ENCODE data around the gene AMELX. TPM values are rescaled to one million over a fixed set of nuclear protein-coding genes. Genes with fewer than 3 reads are reported as not detected.

Gene AMELX
- polyA plus RNA-seq (2013, experiment 1 of 2): not detected
- polyA plus RNA-seq (2013, experiment 2 of 2): 0.06 TPM

DNA sequence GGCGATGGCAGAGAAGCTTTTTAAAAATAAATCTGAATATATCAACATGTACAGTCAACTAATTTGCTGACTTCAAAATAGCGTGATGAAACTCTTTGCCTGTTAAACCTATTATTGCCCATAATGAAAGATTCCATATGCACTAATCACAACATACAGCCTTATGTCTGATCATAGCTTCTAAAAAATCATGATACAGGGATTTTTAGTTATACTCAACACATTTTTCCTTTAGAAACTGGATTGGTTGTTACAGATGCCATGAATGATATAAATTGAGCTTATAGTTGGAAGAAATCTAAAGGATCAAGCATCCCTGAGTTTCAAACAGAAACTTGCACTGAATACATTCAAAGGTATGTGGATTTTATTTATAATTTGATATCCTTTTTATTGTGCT lies at the start of gene AMELX:
TSS of gene AMELX (plus strand) at position 301 of the 400 bp plus-strand sequence. CDS start 1,376 bp downstream, outside the sequence.
- Histone ChIP-seq H3K4me1 (ENCODE audit: control insufficient read depth in 2 of 2, insufficient read depth in 1 of 2, low read depth in 1 of 2, low read length in 2 of 2) (peaks cover 0 to 3% of the 10 kb centered on the region in 2 donors), H3K4me3 (ENCODE audit: low read length in 2 of 2) (no peak within 1 kb of the TSS), H2AFZ (ENCODE audit: low read length) (no peak within 1 kb of the TSS), H4K91ac (ENCODE audit: low read depth, low read length, poor library complexity) (no peak within 1 kb of the TSS), H3K4ac (ENCODE audit: low read length) (no peak within 1 kb of the TSS), H3K27me3 (ENCODE audit: control insufficient read depth in 3 of 3, insufficient read depth in 3 of 3, low read depth in 1 of 3, low read length in 3 of 3) (no peaks in the 10 kb centered on the region), H3K27ac (replicated peaks; ENCODE audit: low read length) (no peak within 1 kb of the TSS), H3K9ac (ENCODE audit: low read depth, low read length, poor library complexity) (no peak within 1 kb of the TSS), H3K18ac (ENCODE audit: low read length) (no peak within 1 kb of the TSS), H3K9me3 (replicated peaks in 1 of 2; ENCODE audit: control insufficient read depth in 2 of 2, insufficient read depth in 1 of 2, low read depth in 1 of 2, low read length in 2 of 2) (no peaks in the 10 kb centered on the region), H3K79me1 (ENCODE audit: low read depth, low read length) (no peaks in the 10 kb centered on the region), H2AK5ac (ENCODE audit: low read depth, low read length) (no peak within 1 kb of the TSS), H3K4me2 (ENCODE audit: insufficient read depth, low read length, poor library complexity, severe bottlenecking) (no peak within 1 kb of the TSS), H2BK12ac (ENCODE audit: low read length) (no peak within 1 kb of the TSS), H3K14ac (ENCODE audit: low read length) (no peak within 1 kb of the TSS), H2BK5ac (ENCODE audit: low read length) (no peak within 1 kb of the TSS), H3K23ac (ENCODE audit: low read depth, low read length, poor library complexity) (no peak within 1 kb of the TSS), H2BK15ac (ENCODE audit: low read length) (no peak within 1 kb of the TSS), H2BK120ac (ENCODE audit: low read depth, low read length) (no peak within 1 kb of the TSS), H3K36me3 (replicated peaks in 1 of 2; ENCODE audit: control insufficient read depth in 2 of 2, insufficient read depth in 2 of 2, low read length in 2 of 2) (no peaks in the 10 kb centered on the region), H4K8ac (ENCODE audit: low read depth, low read length) (no peak within 1 kb of the TSS)
- no CpG with 5 or more reads among the region's 2 CpGs for WGBS, 2 donors (ENCODE audit: extremely low coverage in 2 of 2, insufficient read length in 2 of 2, insufficient replicate concordance in 1 of 2)
- no peak for DNase-seq (ENCODE audit: low spot score)

DNA sequence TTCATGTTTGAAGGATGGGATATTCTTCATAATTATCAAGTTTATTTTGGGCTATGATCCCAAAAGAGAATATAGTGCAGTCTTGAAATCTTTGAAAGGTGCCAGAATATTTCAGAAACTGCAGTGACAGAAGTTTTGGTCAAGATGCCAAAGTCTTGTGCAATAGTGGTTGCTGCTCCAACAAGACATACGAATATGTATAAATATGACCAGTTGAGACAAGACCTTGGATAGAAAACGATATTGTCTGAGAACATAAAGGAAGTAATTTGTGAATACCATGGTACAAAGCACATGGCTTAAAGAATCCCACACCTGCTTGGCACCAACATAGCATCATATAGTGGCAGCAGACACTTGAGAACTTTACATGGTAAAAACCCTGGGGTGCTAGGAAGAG lies 48.6 kb upstream of the AMELX start:
- no peak overlapping the region for H2AK5ac ChIP-seq (ENCODE audit: low read depth, low read length)
- H2BK15ac ChIP-seq (ENCODE audit: low read length): no peak overlapping the region
- no peak overlapping the region for H3K14ac ChIP-seq (ENCODE audit: low read length)
- no peak overlapping the region for H3K4me3 ChIP-seq (ENCODE audit: low read length in 2 of 2)
- H2BK120ac ChIP-seq (ENCODE audit: low read depth, low read length): no peak overlapping the region
- H3K4me2 ChIP-seq (ENCODE audit: insufficient read depth, low read length, poor library complexity, severe bottlenecking): no peak overlapping the region
- no peaks in the 10 kb centered on the region for H3K9me3 ChIP-seq (replicated peaks in 1 of 2; ENCODE audit: control insufficient read depth in 2 of 2, insufficient read depth in 1 of 2, low read depth in 1 of 2, low read length in 2 of 2)
- H3K27me3 ChIP-seq (ENCODE audit: control insufficient read depth in 3 of 3, insufficient read depth in 3 of 3, low read depth in 1 of 3, low read length in 3 of 3): no peaks in the 10 kb centered on the region
- H2BK12ac ChIP-seq (ENCODE audit: low read length): no peak overlapping the region
- H3K27ac ChIP-seq (replicated peaks; ENCODE audit: low read length): no peak overlapping the region
- H2BK5ac ChIP-seq (ENCODE audit: low read length): no peak overlapping the region
- no peak overlapping the region for H4K91ac ChIP-seq (ENCODE audit: low read depth, low read length, poor library complexity)
- H3K4me1 ChIP-seq (ENCODE audit: control insufficient read depth in 2 of 2, insufficient read depth in 1 of 2, low read depth in 1 of 2, low read length in 2 of 2): no peaks in the 10 kb centered on the region
- no peaks in the 10 kb centered on the region for H3K36me3 ChIP-seq (replicated peaks in 1 of 2; ENCODE audit: control insufficient read depth in 2 of 2, insufficient read depth in 2 of 2, low read length in 2 of 2)
- no peak overlapping the region for H2AFZ ChIP-seq (ENCODE audit: low read length)
- H4K8ac ChIP-seq (ENCODE audit: low read depth, low read length): no peak overlapping the region
- no peaks in the 10 kb centered on the region for H3K79me1 ChIP-seq (ENCODE audit: low read depth, low read length)
- DNase-seq (ENCODE audit: low spot score): no peak
- no CpG with 5 or more reads among the region's 2 CpGs for WGBS, 2 donors (ENCODE audit: extremely low coverage in 2 of 2, insufficient read length in 2 of 2, insufficient replicate concordance in 1 of 2)
- H3K4ac ChIP-seq (ENCODE audit: low read length): no peak overlapping the region
- no peak overlapping the region for H3K18ac ChIP-seq (ENCODE audit: low read length)
- no peak overlapping the region for H3K9ac ChIP-seq (ENCODE audit: low read depth, low read length, poor library complexity)
- H3K23ac ChIP-seq (ENCODE audit: low read depth, low read length, poor library complexity): no peak overlapping the region

- H2AFZ ChIP-seq (ENCODE audit: low read length): no peak overlapping the region
- no peaks in the 10 kb centered on the region for H3K27me3 ChIP-seq (ENCODE audit: control insufficient read depth in 3 of 3, insufficient read depth in 3 of 3, low read depth in 1 of 3, low read length in 3 of 3)
- no peaks in the 10 kb centered on the region for H3K79me1 ChIP-seq (ENCODE audit: low read depth, low read length)
- no peak overlapping the region for H3K18ac ChIP-seq (ENCODE audit: low read length)
- H3K4me3 ChIP-seq (ENCODE audit: low read length in 2 of 2): no peak overlapping the region
- no peaks in the 10 kb centered on the region for H3K9me3 ChIP-seq (replicated peaks in 1 of 2; ENCODE audit: control insufficient read depth in 2 of 2, insufficient read depth in 1 of 2, low read depth in 1 of 2, low read length in 2 of 2)
- no peaks in the 10 kb centered on the region for H3K4me1 ChIP-seq (ENCODE audit: control insufficient read depth in 2 of 2, insufficient read depth in 1 of 2, low read depth in 1 of 2, low read length in 2 of 2)
- no peak overlapping the region for H4K91ac ChIP-seq (ENCODE audit: low read depth, low read length, poor library complexity)
- no peak for DNase-seq (ENCODE audit: low spot score)
- no peak overlapping the region for H2BK5ac ChIP-seq (ENCODE audit: low read length)
- no peak overlapping the region for H3K14ac ChIP-seq (ENCODE audit: low read length)
- no CpG with 5 or more reads among the region's 5 CpGs for WGBS, 2 donors (ENCODE audit: extremely low coverage in 2 of 2, insufficient read length in 2 of 2, insufficient replicate concordance in 1 of 2)
- no peak overlapping the region for H3K9ac ChIP-seq (ENCODE audit: low read depth, low read length, poor library complexity)
- H2AK5ac ChIP-seq (ENCODE audit: low read depth, low read length): no peak overlapping the region
- no peak overlapping the region for H2BK120ac ChIP-seq (ENCODE audit: low read depth, low read length)
- no peak overlapping the region for H2BK15ac ChIP-seq (ENCODE audit: low read length)
- no peak overlapping the region for H3K4ac ChIP-seq (ENCODE audit: low read length)
- H3K4me2 ChIP-seq (ENCODE audit: insufficient read depth, low read length, poor library complexity, severe bottlenecking): no peak overlapping the region
- H3K36me3 ChIP-seq (replicated peaks in 1 of 2; ENCODE audit: control insufficient read depth in 2 of 2, insufficient read depth in 2 of 2, low read length in 2 of 2): no peaks in the 10 kb centered on the region
- no peak overlapping the region for H3K27ac ChIP-seq (replicated peaks; ENCODE audit: low read length)
- no peak overlapping the region for H2BK12ac ChIP-seq (ENCODE audit: low read length)
- H4K8ac ChIP-seq (ENCODE audit: low read depth, low read length): no peak overlapping the region
- no peak overlapping the region for H3K23ac ChIP-seq (ENCODE audit: low read depth, low read length, poor library complexity)
Measured at GRCh38 chrX:11254417-11255109, 38.6 kb upstream of the AMELX start.

DNA sequence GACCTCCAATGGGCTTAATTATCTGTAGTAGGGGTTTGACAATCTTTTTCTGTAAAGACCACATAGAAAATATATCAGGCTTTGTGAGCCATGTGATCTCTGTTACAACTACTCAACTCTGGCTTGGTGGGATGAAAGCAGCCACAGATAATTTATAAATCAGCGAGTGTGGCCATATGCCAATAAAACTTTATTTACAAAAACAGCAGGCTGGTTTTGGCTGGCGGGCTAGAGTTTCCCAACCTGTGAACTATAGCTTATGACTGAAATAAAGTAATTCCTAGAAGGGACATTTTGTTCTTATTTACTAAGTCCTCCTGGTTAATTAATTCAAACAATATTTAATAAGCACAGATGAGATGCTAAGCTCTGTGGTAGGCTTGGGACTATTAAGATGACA lies 35.9 kb upstream of the AMELX start:
- no peaks in the 10 kb centered on the region for H3K27me3 ChIP-seq (ENCODE audit: control insufficient read depth in 3 of 3, insufficient read depth in 3 of 3, low read depth in 1 of 3, low read length in 3 of 3)
- H2BK12ac ChIP-seq (ENCODE audit: low read length): no peak overlapping the region
- no peak overlapping the region for H2BK15ac ChIP-seq (ENCODE audit: low read length)
- H3K4me2 ChIP-seq (ENCODE audit: insufficient read depth, low read length, poor library complexity, severe bottlenecking): no peak overlapping the region
- H3K4ac ChIP-seq (ENCODE audit: low read length): no peak overlapping the region
- no peaks in the 10 kb centered on the region for H3K9me3 ChIP-seq (replicated peaks in 1 of 2; ENCODE audit: control insufficient read depth in 2 of 2, insufficient read depth in 1 of 2, low read depth in 1 of 2, low read length in 2 of 2)
- no peak overlapping the region for H3K27ac ChIP-seq (replicated peaks; ENCODE audit: low read length)
- no peaks in the 10 kb centered on the region for H3K36me3 ChIP-seq (replicated peaks in 1 of 2; ENCODE audit: control insufficient read depth in 2 of 2, insufficient read depth in 2 of 2, low read length in 2 of 2)
- WGBS, 2 donors (ENCODE audit: extremely low coverage in 2 of 2, insufficient read length in 2 of 2, insufficient replicate concordance in 1 of 2): no CpG with 5 or more reads among the region's 2 CpGs
- H3K4me1 ChIP-seq (ENCODE audit: control insufficient read depth in 2 of 2, insufficient read depth in 1 of 2, low read depth in 1 of 2, low read length in 2 of 2): no peaks in the 10 kb centered on the region
- DNase-seq (ENCODE audit: low spot score): no peak
- H2AK5ac ChIP-seq (ENCODE audit: low read depth, low read length): no peak overlapping the region
- H3K9ac ChIP-seq (ENCODE audit: low read depth, low read length, poor library complexity): no peak overlapping the region
- H4K8ac ChIP-seq (ENCODE audit: low read depth, low read length): no peak overlapping the region
- H2BK5ac ChIP-seq (ENCODE audit: low read length): no peak overlapping the region
- H3K23ac ChIP-seq (ENCODE audit: low read depth, low read length, poor library complexity): no peak overlapping the region
- H2BK120ac ChIP-seq (ENCODE audit: low read depth, low read length): no peak overlapping the region
- H3K14ac ChIP-seq (ENCODE audit: low read length): no peak overlapping the region
- H3K4me3 ChIP-seq (ENCODE audit: low read length in 2 of 2): no peak overlapping the region
- H3K79me1 ChIP-seq (ENCODE audit: low read depth, low read length): no peaks in the 10 kb centered on the region
- H4K91ac ChIP-seq (ENCODE audit: low read depth, low read length, poor library complexity): no peak overlapping the region
- no peak overlapping the region for H3K18ac ChIP-seq (ENCODE audit: low read length)
- H2AFZ ChIP-seq (ENCODE audit: low read length): no peak overlapping the region
